Vagina (tissue), 2 donors: ENCODE results near the gene LHFPL2.

Experiments
- CTCF ChIP-seq, 3 experiments: fragments of 450-650 bp in 2 of 3; fragments of 200-600 bp in 1 of 3; sonication (generic) in 1 of 3; IDR thresholded peaks; one replicate each; pipeline ENCODE4 v1.5.1; 2017 to 2019; ENCODE audit warnings: antibody characterized with exemption in 3 of 3, mild to moderate bottlenecking in 2 of 3, moderate library complexity in 2 of 3
- POLR2A ChIP-seq, 2 donors: fragments of 450-650 bp; IDR thresholded peaks; one replicate each; pipeline ENCODE4 v1.6.1; 2017; ENCODE audit warnings: antibody characterized with exemption in 2 of 2, mild to moderate bottlenecking in 2 of 2, moderate library complexity in 2 of 2
- POLR2AphosphoS5 ChIP-seq, 2 donors: sonication (generic); formaldehyde crosslinking; IDR thresholded peaks; one replicate each; pipeline ENCODE4 v1.9.0; 2017; ENCODE audit warnings: antibody characterized with exemption in 2 of 2, mild to moderate bottlenecking in 2 of 2, low read depth in 1 of 2; ENCODE audit not compliant: insufficient read depth in 1 of 2

GRCh38 chr5:78595458-78595921 lies 53.1 kb downstream of the LHFPL2 start:
- TF ChIP-seq CTCF (IDR thresholded peaks at IDR 0.05) (no peak), POLR2AphosphoS5 (IDR thresholded peaks at IDR 0.05; ENCODE audit: insufficient read depth in 1 of 2, low read depth in 1 of 2) (no peak), POLR2A (IDR thresholded peaks at IDR 0.05) (no peak)
